Spleen (tissue), 11 donors: ENCODE measurements around the gene POM121L2. TPM values are rescaled to one million over a fixed set of nuclear protein-coding genes. Genes with fewer than 3 reads are reported as not detected.

ENCODE experiments used
- DNase-seq: peaks from one replicate; pipeline ENCODE4 v3.0.0-alpha.2; 2020
- H3K27ac ChIP-seq, 8 donors: fragments of 200-600 bp; sonication (generic) in 7 of 8; 1 replicate in 4 of 8; 2 replicates in 4 of 8; pipeline versions ENCODE4 v1.5.0 to v1.8.0; 2016 to 2021; ENCODE audit warnings: inconsistent platforms in 4 of 8, mild to moderate bottlenecking in 4 of 8, moderate library complexity in 1 of 8
- H3K27me3 ChIP-seq, 7 donors: fragments of 200-600 bp; sonication (generic) in 6 of 7; replicated peaks in 1 of 7; 1 replicate in 4 of 7; 2 replicates in 3 of 7; pipeline versions ENCODE4 v1.5.0 to v1.8.0; 2016 to 2021; ENCODE audit warnings: inconsistent platforms in 3 of 7, mild to moderate bottlenecking in 1 of 7
- H3K36me3 ChIP-seq, 6 donors: fragments of 200-600 bp; sonication (generic) in 5 of 6; 1 replicate in 4 of 6; 2 replicates in 2 of 6; pipeline versions ENCODE4 v1.5.0 to v1.8.0; 2016 to 2021; ENCODE audit warnings: inconsistent platforms in 2 of 6
- H3K4me1 ChIP-seq, 6 donors: fragments of 200-600 bp; sonication (generic) in 5 of 6; 1 replicate in 3 of 6; 2 replicates in 3 of 6; pipeline versions ENCODE4 v1.5.0 to v1.8.0; 2016 to 2021; ENCODE audit warnings: inconsistent platforms in 3 of 6
- H3K4me3 ChIP-seq, 8 donors: fragments of 200-600 bp; sonication (generic) in 7 of 8; 1 replicate in 4 of 8; 2 replicates in 4 of 8; pipeline versions ENCODE4 v1.5.0 to v1.8.0; 2016 to 2021; ENCODE audit warnings: inconsistent platforms in 4 of 8, mild to moderate bottlenecking in 4 of 8, moderate library complexity in 2 of 8
- H3K9me3 ChIP-seq, 8 donors: fragments of 200-600 bp; sonication (generic) in 7 of 8; 1 replicate in 4 of 8; 2 replicates in 4 of 8; pipeline versions ENCODE4 v1.5.0 to v1.8.0; 2016 to 2021; ENCODE audit warnings: inconsistent platforms in 4 of 8
- CTCF ChIP-seq, 11 experiments: fragments of 200-600 bp in 7 of 11; fragments of 450-650 bp in 4 of 11; sonication (generic) in 4 of 11; IDR thresholded peaks in 8 of 11; conservative IDR thresholded peaks in 3 of 11; 1 replicate in 7 of 11; 2 replicates in 4 of 11; pipeline versions ENCODE4 v1.4.0 to v1.8.0; 2016 to 2021; ENCODE audit warnings: antibody characterized with exemption in 11 of 11, inconsistent platforms in 4 of 11, mild to moderate bottlenecking in 1 of 11
- POLR2A ChIP-seq, 3 donors: fragments of 450-650 bp; IDR thresholded peaks; one replicate each; pipeline ENCODE4 v1.5.1; 2017; ENCODE audit warnings: antibody characterized with exemption in 3 of 3, mild to moderate bottlenecking in 1 of 3
- POLR2AphosphoS5 ChIP-seq, 3 donors: sonication (generic); formaldehyde crosslinking; IDR thresholded peaks; one replicate each; pipeline ENCODE4 v1.5.1; 2017; ENCODE audit warnings: antibody characterized with exemption in 3 of 3
- WGBS, 5 donors: extraction: QIAGEN DNeasy Blood & Tissue Kit in 3 of 5; methylation state at CpG; one replicate each; pipeline versions ENCODE4 v1.1.5 to v1.1.7; 2013 to 2018; 5-methylcytosine and 5-hydroxymethylcytosine counted together
- intact Hi-C: fragments of 100-400 bp; cut with DNase I; formaldehyde crosslinking; loops from one replicate; pipeline ENCODE4 v1.15.0; 2023; ENCODE audit warnings: low total_unique reads
- polyA plus RNA-seq, 3 donors: library from polyadenylated mRNA; stranded (reverse); fragments of 200-250 nt; gene quantifications; one replicate each; pipeline ENCODE4 v1.2.1, GENCODE V29; 2013
- total RNA-seq, 7 donors: library from RNA; depleted of rRNA in 3 of 7; stranded (reverse); fragments of >200 nt in 3 of 7; fragmentation: NEBNext Ultra II Directional in 4 of 7; extraction: Animal tissue kit (Norgen Biotek cat#: 25700) in 4 of 7; gene quantifications; one replicate each; pipeline versions ENCODE4 v1.1.0 to v1.2.1, GENCODE V29; 2016 to 2021
- donor health status: healthy with polysubstance abuse.
- donor health status: DM: no; HTN: no; CAD: no; lungs with moderate emphysema.
- donor health status: DM: no; HTN: no; CAD: no.
- donor health status: Bipolar disorder and iron deficiency.
- donor health status: healthy.
- donor health status: DM: no; HTN: no; CAD: no.
- donor health status: DM: yes; HTN: yes; CAD: no.

The POM121L2 gene
- total and polyA plus RNA-seq, 10 donors = not detected

- no peak for DNase-seq
- intact Hi-C loops = no loop called here
Measured at GRCh38 chr6:27294409-27294808, 17.7 kb downstream of the POM121L2 start.

GRCh38 chr6:27293436-27294098, 18.5 kb downstream of the POM121L2 start:
- TF ChIP-seq POLR2A (IDR thresholded peaks at IDR 0.05) = no peak
- H3K27me3 ChIP-seq = peaks cover 15 to 100% (median 95%) of the 10 kb centered on the region in 7 donors
- H3K9me3 ChIP-seq = peaks cover 0 to 76% (median 14%) of the 10 kb centered on the region in 8 donors
- intact Hi-C loops = no loop called here
- peaks cover 0 to 2% (median under 1%) of the 10 kb centered on the region in 6 donors for H3K4me1 ChIP-seq
- H3K36me3 ChIP-seq = no peaks in the 10 kb centered on the region
- H3K4me3 ChIP-seq = no peak overlapping the region
- 19 to 28% (median 24%) methylated on average over 28 of the region's 28 CpGs for WGBS, 5 donors
- no peak overlapping the region for H3K27ac ChIP-seq
- no peak for DNase-seq

More at GRCh38 chr6:27294409-27294808, 17.7 kb downstream of the POM121L2 start:
- Histone ChIP-seq H3K27ac (no peak overlapping the region), H3K9me3 (peaks cover 0 to 73% (median 14%) of the 10 kb centered on the region in 8 donors), H3K4me3 (no peak overlapping the region), H3K27me3 (peaks cover 11 to 100% (median 95%) of the 10 kb centered on the region in 7 donors), H3K4me1 (no peaks in the 10 kb centered on the region), H3K36me3 (no peaks in the 10 kb centered on the region)
- WGBS, 5 donors = 11 to 25% (median 19%) methylated on average over 5 of the region's 5 CpGs
- no peak for TF ChIP-seq CTCF (IDR thresholded peaks at IDR 0.05 in 8 of 11, conservative IDR thresholded peaks at IDR 0.05 in 3 of 11)
- TF ChIP-seq POLR2AphosphoS5 (IDR thresholded peaks at IDR 0.05) = no peak
- TF ChIP-seq POLR2A (IDR thresholded peaks at IDR 0.05) = no peak

GRCh38 chr6:27290850-27291208, 21.2 kb downstream of the POM121L2 start:
- Histone ChIP-seq H3K27me3 (peaks cover 17 to 100% (median 94%) of the 10 kb centered on the region in 7 donors), H3K36me3 (no peaks in the 10 kb centered on the region), H3K4me3 (no peak overlapping the region), H3K9me3 (peaks cover 0 to 69% (median 14%) of the 10 kb centered on the region in 8 donors), H3K27ac (no peak overlapping the region), H3K4me1 (peaks cover 0 to 8% (median 3%) of the 10 kb centered on the region in 6 donors)
- intact Hi-C loops = no loop called here
- 14 to 22% (median 15%) methylated on average over 10 of the region's 10 CpGs for WGBS, 5 donors
- no peak for DNase-seq
- TF ChIP-seq POLR2A (IDR thresholded peaks at IDR 0.05) (no peak), POLR2AphosphoS5 (IDR thresholded peaks at IDR 0.05) (no peak), CTCF (IDR thresholded peaks at IDR 0.05 in 8 of 11, conservative IDR thresholded peaks at IDR 0.05 in 3 of 11) (no peak)

GRCh38 chr6:27290065-27290849, 21.8 kb downstream of the POM121L2 start:
- peaks cover 0 to 8% (median 3%) of the 10 kb centered on the region in 6 donors for H3K4me1 ChIP-seq
- intact Hi-C loops = no loop called here
- TF ChIP-seq CTCF (IDR thresholded peaks at IDR 0.05 in 8 of 11, conservative IDR thresholded peaks at IDR 0.05 in 3 of 11) (no peak), POLR2AphosphoS5 (IDR thresholded peaks at IDR 0.05) (no peak), POLR2A (IDR thresholded peaks at IDR 0.05) (no peak)
- WGBS, 5 donors = 7 to 9% (median 9%) methylated on average over 25 of the region's 25 CpGs
- H3K4me3 ChIP-seq = no peak overlapping the region
- H3K27me3 ChIP-seq = peaks cover 21 to 100% (median 93%) of the 10 kb centered on the region in 7 donors
- no peak overlapping the region for H3K27ac ChIP-seq
- no peak for DNase-seq
- peaks cover 0 to 69% (median 14%) of the 10 kb centered on the region in 8 donors for H3K9me3 ChIP-seq
- no peaks in the 10 kb centered on the region for H3K36me3 ChIP-seq
